Glutamatergic neuron (in vitro differentiated cells): ENCODE results near the gene INPP5J. TPM values are rescaled to one million over a fixed set of nuclear protein-coding genes. Genes with fewer than 3 reads are reported as not detected.

ENCODE experiments used
- DNase-seq: peaks from one replicate; pipeline ENCODE4 v3.0.0; 2022
- H3K27ac Mint-ChIP-seq: one replicate; pipeline ENCODE4 v1.8.0; 2020; ENCODE audit warnings: mild to moderate bottlenecking, mixed read lengths, inconsistent platforms; ENCODE audit not compliant: unreplicated experiment
- H3K27me3 Mint-ChIP-seq: one replicate; pipeline ENCODE4 v1.8.0; 2020; ENCODE audit warnings: mild to moderate bottlenecking, moderate library complexity, mixed read lengths, inconsistent platforms; ENCODE audit not compliant: unreplicated experiment
- H3K36me3 Mint-ChIP-seq: one replicate; pipeline ENCODE4 v1.8.0; 2020; ENCODE audit warnings: mild to moderate bottlenecking, mixed read lengths, inconsistent platforms; ENCODE audit not compliant: unreplicated experiment
- H3K4me1 Mint-ChIP-seq: one replicate; pipeline ENCODE4 v1.8.0; 2020; ENCODE audit warnings: mild to moderate bottlenecking, low read depth, mixed read lengths, inconsistent platforms; ENCODE audit not compliant: unreplicated experiment
- H3K4me3 Mint-ChIP-seq: one replicate; pipeline ENCODE4 v1.8.0; 2020; ENCODE audit warnings: mild to moderate bottlenecking, mixed read lengths, inconsistent platforms; ENCODE audit not compliant: unreplicated experiment
- H3K9me3 Mint-ChIP-seq: one replicate; pipeline ENCODE4 v1.8.0; 2020; ENCODE audit warnings: mild to moderate bottlenecking, moderate library complexity, mixed read lengths, inconsistent platforms; ENCODE audit not compliant: unreplicated experiment
- total RNA-seq: library from RNA; stranded (reverse); fragmentation: NEBNext Ultra II Directional; extraction: Animal tissue kit (Norgen Biotek cat#: 25700); gene quantifications from one replicate; pipeline ENCODE4 v1.2.1, GENCODE V29; 2021; ENCODE audit not compliant: unreplicated experiment
- TF ChIP-seq, protein P1 (sequence below): fragments of 200-600 bp; sonication (generic); IDR thresholded peaks from one replicate; pipeline ENCODE4 v1.5.0; 2021; ENCODE audit not compliant: partially characterized antibody, unreplicated experiment

Gene INPP5J
- total RNA-seq, 1 donor from 2014 or later, result 15.4 TPM

DNA sequence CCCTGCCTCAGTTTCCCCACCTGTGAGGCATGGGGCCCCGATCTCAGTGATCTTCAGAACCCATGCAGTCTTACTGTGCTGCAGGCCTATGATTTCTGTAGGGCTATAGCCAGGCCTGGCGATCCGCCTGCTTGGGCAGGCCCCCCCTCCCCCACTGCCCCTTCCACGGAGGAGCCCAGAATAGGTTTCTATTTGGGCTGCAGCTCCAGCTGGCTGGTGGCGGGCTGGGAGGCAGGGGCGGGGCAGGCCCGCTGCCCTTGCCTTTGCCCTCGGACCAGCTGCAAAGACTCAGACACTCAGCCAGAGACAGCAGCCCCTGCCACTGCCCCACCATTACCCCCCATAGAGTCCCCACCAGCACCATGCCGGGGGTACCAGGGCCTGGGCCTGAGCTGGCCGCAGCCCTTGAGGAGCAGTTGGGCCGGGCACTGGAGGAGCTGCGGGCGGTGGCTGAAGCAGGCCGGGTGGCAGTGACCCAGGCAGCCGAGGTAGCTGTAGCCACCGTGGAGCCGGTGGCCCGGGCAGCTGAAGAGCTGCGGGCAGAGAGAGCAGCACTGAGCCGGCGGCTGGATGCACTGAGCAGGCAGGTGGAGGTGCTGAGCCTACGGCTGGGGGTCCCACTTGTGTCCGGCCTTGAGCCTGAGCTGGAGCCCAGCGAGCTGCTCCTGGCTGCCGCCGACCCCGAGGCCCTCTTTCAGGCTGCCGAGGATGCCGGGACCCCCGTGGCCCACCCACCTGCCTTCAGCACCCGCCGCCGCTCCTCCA lies 29.5 kb upstream of the INPP5J start:
- Mint-ChIP-seq H3K27ac (no peak overlapping the region), H3K36me3 (no peaks in the 10 kb centered on the region), H3K9me3 (peaks cover 7% of the 10 kb centered on the region), H3K4me1 (no peaks in the 10 kb centered on the region), H3K27me3 (peaks cover 4% of the 10 kb centered on the region), H3K4me3 (no peak overlapping the region)
- no peak for DNase-seq
- TF ChIP-seq, protein P1, sequence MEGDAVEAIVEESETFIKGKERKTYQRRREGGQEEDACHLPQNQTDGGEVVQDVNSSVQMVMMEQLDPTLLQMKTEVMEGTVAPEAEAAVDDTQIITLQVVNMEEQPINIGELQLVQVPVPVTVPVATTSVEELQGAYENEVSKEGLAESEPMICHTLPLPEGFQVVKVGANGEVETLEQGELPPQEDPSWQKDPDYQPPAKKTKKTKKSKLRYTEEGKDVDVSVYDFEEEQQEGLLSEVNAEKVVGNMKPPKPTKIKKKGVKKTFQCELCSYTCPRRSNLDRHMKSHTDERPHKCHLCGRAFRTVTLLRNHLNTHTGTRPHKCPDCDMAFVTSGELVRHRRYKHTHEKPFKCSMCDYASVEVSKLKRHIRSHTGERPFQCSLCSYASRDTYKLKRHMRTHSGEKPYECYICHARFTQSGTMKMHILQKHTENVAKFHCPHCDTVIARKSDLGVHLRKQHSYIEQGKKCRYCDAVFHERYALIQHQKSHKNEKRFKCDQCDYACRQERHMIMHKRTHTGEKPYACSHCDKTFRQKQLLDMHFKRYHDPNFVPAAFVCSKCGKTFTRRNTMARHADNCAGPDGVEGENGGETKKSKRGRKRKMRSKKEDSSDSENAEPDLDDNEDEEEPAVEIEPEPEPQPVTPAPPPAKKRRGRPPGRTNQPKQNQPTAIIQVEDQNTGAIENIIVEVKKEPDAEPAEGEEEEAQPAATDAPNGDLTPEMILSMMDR, result no peak

DNA sequence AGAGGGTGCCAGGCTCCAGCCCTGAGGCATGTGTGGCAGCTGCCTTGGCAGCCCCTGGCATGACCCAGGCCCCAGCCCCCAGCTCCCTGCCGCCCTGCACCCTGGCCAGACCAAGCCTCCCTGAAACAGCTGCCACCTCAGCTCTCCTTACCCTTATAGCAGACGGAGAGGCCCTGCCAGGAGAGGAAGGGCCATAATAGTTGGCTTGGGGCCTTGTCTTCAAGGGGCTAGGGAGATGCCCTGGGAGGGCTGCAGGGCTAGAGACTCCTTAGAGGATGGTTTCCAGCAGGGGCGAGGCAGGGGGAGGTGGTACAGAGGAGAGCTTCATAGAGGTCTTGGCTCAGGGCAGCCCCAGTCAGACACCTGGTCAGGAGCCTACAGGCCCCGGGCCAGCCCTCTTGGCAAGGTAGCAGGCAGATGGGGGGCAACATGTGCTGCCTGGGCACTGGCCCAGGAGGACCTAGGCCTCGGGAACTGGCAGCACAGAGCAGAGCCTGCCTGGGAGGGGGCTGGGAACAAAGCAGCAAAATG lies 28.7 kb upstream of the INPP5J start:
- DNase-seq, result no peak
- H3K36me3 Mint-ChIP-seq, result no peaks in the 10 kb centered on the region
- no peak overlapping the region for H3K27ac Mint-ChIP-seq
- H3K4me3 Mint-ChIP-seq, result no peak overlapping the region
- TF ChIP-seq, protein P1, result no peak
- peaks cover 4% of the 10 kb centered on the region for H3K27me3 Mint-ChIP-seq
- peaks cover 7% of the 10 kb centered on the region for H3K9me3 Mint-ChIP-seq
- H3K4me1 Mint-ChIP-seq, result no peaks in the 10 kb centered on the region

DNA sequence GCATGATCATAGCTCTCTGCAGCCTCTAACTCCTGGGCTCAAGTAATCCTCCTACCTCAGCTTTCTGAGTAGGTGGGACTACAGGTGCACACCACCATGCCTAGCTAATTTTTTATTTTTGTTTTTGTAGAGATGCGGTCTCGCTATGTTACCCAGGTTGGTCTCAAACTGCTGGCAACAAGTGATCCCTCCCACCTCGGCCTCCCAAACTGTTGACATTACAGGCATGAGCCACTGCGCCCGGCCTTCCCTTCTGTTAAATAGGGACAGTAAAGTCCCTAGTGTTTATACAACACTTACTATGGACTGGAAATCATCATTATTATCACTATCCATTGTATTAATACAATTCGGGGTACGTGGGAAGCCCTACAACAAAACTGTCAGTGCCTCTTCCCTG lies 28.0 kb upstream of the INPP5J start:
- H3K4me3 Mint-ChIP-seq, result no peak overlapping the region
- no peaks in the 10 kb centered on the region for H3K36me3 Mint-ChIP-seq
- peaks cover 7% of the 10 kb centered on the region for H3K9me3 Mint-ChIP-seq
- H3K27me3 Mint-ChIP-seq, result peaks cover 4% of the 10 kb centered on the region
- H3K4me1 Mint-ChIP-seq, result no peaks in the 10 kb centered on the region
- TF ChIP-seq, protein P1, result no peak
- H3K27ac Mint-ChIP-seq, result no peak overlapping the region
- DNase-seq, result no peak

DNA sequence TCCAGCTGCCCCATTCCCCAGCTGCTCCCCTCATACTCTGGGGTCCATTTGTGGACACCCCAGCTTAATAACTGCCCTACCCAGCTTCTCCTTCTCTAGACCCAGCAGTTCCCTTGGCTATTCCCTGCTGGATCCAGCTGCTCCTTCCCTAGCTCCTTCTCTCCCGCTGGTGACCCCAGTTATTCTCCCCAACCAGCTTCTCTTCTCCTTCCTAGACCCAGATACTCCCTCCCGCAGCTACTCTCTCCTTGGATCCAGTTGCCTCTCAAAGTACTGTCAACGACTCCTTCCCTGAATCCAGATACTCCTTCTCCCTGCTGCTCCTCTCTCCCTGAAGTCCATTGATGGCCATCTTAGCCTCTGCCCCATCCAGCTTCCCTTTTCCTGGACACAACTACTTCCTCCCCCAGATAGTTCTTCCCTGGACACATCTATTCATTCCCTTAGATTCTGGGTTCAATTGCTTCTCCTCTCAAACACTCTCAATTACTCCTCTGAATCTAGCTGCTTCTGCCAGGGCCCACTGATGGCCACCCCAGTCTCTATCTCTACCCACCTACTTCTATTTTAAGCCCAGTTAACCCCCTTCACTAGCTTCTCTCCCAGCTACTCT lies 27.0 kb upstream of the INPP5J start:
- Mint-ChIP-seq H3K27ac (no peak overlapping the region), H3K36me3 (no peaks in the 10 kb centered on the region), H3K27me3 (peaks cover 4% of the 10 kb centered on the region), H3K9me3 (peaks cover 7% of the 10 kb centered on the region), H3K4me3 (no peak overlapping the region), H3K4me1 (no peaks in the 10 kb centered on the region)
- TF ChIP-seq, protein P1, result no peak
- no peak for DNase-seq
